GM21528 (cell line): Measurements from ENCODE around the gene ALPK1.
"Not testable (repeated sequence)": the region's sequence is repeated elsewhere in the genome, so short reads cannot be mapped to it uniquely, and the experiment has no call there.

Experiments
- ATAC-seq: cut with Tn5 transposase; IDR thresholded peaks from one replicate; pipeline ENCODE4 v1.9.1; 2021; ENCODE audit warnings: mild to moderate bottlenecking, moderate library complexity; ENCODE audit not compliant: unreplicated experiment, low FRiP score

ALPK1 gene

GRCh38 chr4:112296949-112297880, at the start of gene ALPK1:
Gene ALPK1 (plus strand): TSS chr4:112297369.
- peak; percentile 86 for ATAC-seq

- no peak for ATAC-seq
Observed at GRCh38 chr4:112251019-112251643, 46.0 kb upstream of the ALPK1 start.

GRCh38 chr4:112252234-112252633, 44.9 kb upstream of the ALPK1 start:
- no peak for ATAC-seq

- no peak for ATAC-seq
Observed at GRCh38 chr4:112253382-112254000, 43.7 kb upstream of the ALPK1 start.

- no peak for ATAC-seq
Observed at GRCh38 chr4:112257098-112257497, 40.1 kb upstream of the ALPK1 start.

GRCh38 chr4:112266823-112267222, 30.3 kb upstream of the ALPK1 start:
- ATAC-seq: no peak

GRCh38 chr4:112270051-112270450, 27.1 kb upstream of the ALPK1 start:
- ATAC-seq: no peak

- no peak for ATAC-seq
Observed at GRCh38 chr4:112270640-112271421, 26.3 kb upstream of the ALPK1 start.

- ATAC-seq: no peak
Observed at GRCh38 chr4:112272292-112272691, 24.9 kb upstream of the ALPK1 start.

GRCh38 chr4:112274959-112275358, 22.2 kb upstream of the ALPK1 start:
- no peak for ATAC-seq

GRCh38 chr4:112276113-112276512, 21.1 kb upstream of the ALPK1 start:
- ATAC-seq: no peak

- ATAC-seq: no peak
Observed at GRCh38 chr4:112277220-112277619, 19.9 kb upstream of the ALPK1 start.

GRCh38 chr4:112277705-112278448, 19.3 kb upstream of the ALPK1 start:
- ATAC-seq: no peak

GRCh38 chr4:112279025-112279881, 17.9 kb upstream of the ALPK1 start:
- peak; percentile 66 for ATAC-seq

GRCh38 chr4:112279882-112280315, 17.3 kb upstream of the ALPK1 start:
- ATAC-seq: peak; percentile 24

- ATAC-seq: no peak
Observed at GRCh38 chr4:112280386-112281056, 16.6 kb upstream of the ALPK1 start.

GRCh38 chr4:112281895-112282398, 15.2 kb upstream of the ALPK1 start:
- ATAC-seq: not testable (repeated sequence)
